ENCODE results near the gene AP2A1. TPM values are rescaled to one million over a fixed set of nuclear protein-coding genes. Genes with fewer than 3 reads are reported as not detected.

AP2A1 gene
- total RNA-seq, 4 donors from 2014 or later: 48.9 to 112 (median 57.9) TPM

GRCh38 chr19:49855277-49855675 lies 88.5 kb downstream of the AP2A1 start:
- no peak for TF ChIP-seq CTCF (IDR thresholded peaks at IDR 0.05; ENCODE audit: low read depth)

GRCh38 chr19:49855676-49856573 lies 89.1 kb downstream of the AP2A1 start:
- no peak for TF ChIP-seq CTCF (IDR thresholded peaks at IDR 0.05; ENCODE audit: low read depth)

- TF ChIP-seq CTCF (IDR thresholded peaks at IDR 0.05; ENCODE audit: low read depth): no peak
Observed at GRCh38 chr19:49856574-49857021, 89.8 kb downstream of the AP2A1 start.

Small RNA genes lying within 50 kb of the gene (small RNA-seq; reads per million reads assigned to genes)
- gene MIR4749 (not detected), gene MIR6799 (not detected), gene RNU6-841P (not detected)

Other genes with a start within 250 kb of the AP2A1 start
- 10 to 100 TPM; 21.4 to 45.1 (median 36.7) TPM for gene RCN3, start 239.0 kb upstream of the AP2A1 start, total RNA-seq
- 10 to 100 TPM; 39.1 to 63.4 (median 49.0) TPM for gene NOSIP, start 186.4 kb upstream of the AP2A1 start, total RNA-seq
- under 1 TPM in 2 of 4 donors, not detected in 2; 0.51 to 0.75 TPM for gene PRRG2, start 185.7 kb upstream of the AP2A1 start, total RNA-seq
- gene PRR12, start 175.8 kb upstream of the AP2A1 start, total RNA-seq: 10 to 100 TPM in 1 of 4 donors, 1 to 10 TPM in 3; 4.6 to 15.4 (median 6.2) TPM
- 100 to 1,000 TPM in 2 of 4 donors, 10 to 100 TPM in 2; 62.9 to 113 (median 101) TPM for gene RRAS, start 126.9 kb upstream of the AP2A1 start, total RNA-seq
- gene SCAF1, start 124.8 kb upstream of the AP2A1 start, total RNA-seq: 10 to 100 TPM in 3 of 4 donors, 1 to 10 TPM in 1; 8.8 to 33.3 (median 11.3) TPM
- gene IRF3, start 101.1 kb upstream of the AP2A1 start, total RNA-seq: 10 to 100 TPM; 21.8 to 66.5 (median 39.0) TPM
- 1 to 10 TPM; 2.1 to 7.9 (median 3.3) TPM for gene BCL2L12, start 101.1 kb upstream of the AP2A1 start, total RNA-seq
- 100 to 1,000 TPM in 1 of 4 donors, 10 to 100 TPM in 3; 63.8 to 104 (median 78.2) TPM for gene PRMT1, start 89.7 kb upstream of the AP2A1 start, total RNA-seq
- gene ADM5, start 77.4 kb upstream of the AP2A1 start, total RNA-seq: 1 to 10 TPM in 3 of 4 donors, not detected in 1; 1.0 to 2.6 (median 2.1) TPM
- 1 to 10 TPM in 1 of 4 donors, under 1 TPM in 2, not detected in 1; 0.38 to 2.6 (median 0.85) TPM for gene CPT1C, start 75.9 kb upstream of the AP2A1 start, total RNA-seq
- gene TSKS, start 3.7 kb upstream of the AP2A1 start, total RNA-seq: 1 to 10 TPM in 1 of 4 donors, under 1 TPM in 3; 0.49 to 2.8 (median 0.59) TPM
- gene FUZ, start 46.3 kb downstream of the AP2A1 start, total RNA-seq: 10 to 100 TPM in 3 of 4 donors, 1 to 10 TPM in 1; 6.7 to 18.6 (median 13.3) TPM
- 10 to 100 TPM; 15.2 to 30.5 (median 16.4) TPM for gene MED25, start 51.3 kb downstream of the AP2A1 start, total RNA-seq
- 10 to 100 TPM; 39.3 to 65.9 (median 44.2) TPM for gene PTOV1, start 84.2 kb downstream of the AP2A1 start, total RNA-seq
- gene PNKP, start 100.6 kb downstream of the AP2A1 start, total RNA-seq: 10 to 100 TPM; 25.9 to 48.0 (median 38.7) TPM
- 10 to 100 TPM in 2 of 4 donors, 1 to 10 TPM in 2; 5.5 to 20.3 (median 9.1) TPM for gene AKT1S1, start 110.4 kb downstream of the AP2A1 start, total RNA-seq
- gene TBC1D17, start 110.7 kb downstream of the AP2A1 start, total RNA-seq: 10 to 100 TPM; 19.2 to 60.8 (median 29.1) TPM
- 1 to 10 TPM in 1 of 4 donors, under 1 TPM in 1, not detected in 2; 0.22 to 9.3 TPM for gene IL4I1, start 129.9 kb downstream of the AP2A1 start, total RNA-seq
- gene ATF5, start 162.2 kb downstream of the AP2A1 start, total RNA-seq: 10 to 100 TPM; 10.9 to 41.6 (median 17.6) TPM
- gene NUP62, start 162.5 kb downstream of the AP2A1 start, total RNA-seq: 10 to 100 TPM; 25.8 to 29.2 (median 27.6) TPM
- gene SIGLEC11, start 194.2 kb downstream of the AP2A1 start, total RNA-seq: 1 to 10 TPM in 3 of 4 donors, under 1 TPM in 1; 0.65 to 6.6 (median 2.7) TPM